GM12864 (cell line): ENCODE data around the gene MOBP.
A peak's percentile ranks its signal among the peaks of the same experiment; 100 is the strongest.

Experiments used
- DNase-seq: peaks from one replicate; pipeline ENCODE4 v3.0.0-alpha.2; 2011; ENCODE audit warnings: low read depth
- H3K4me3 ChIP-seq: 2 replicates; pipeline ENCODE4 v1.5.1; 2011; ENCODE audit warnings: mild to moderate bottlenecking, low read depth, low read length, control low read depth
- CTCF ChIP-seq: IDR thresholded peaks from 2 replicates; pipeline ENCODE4 v1.5.1; 2011; ENCODE audit warnings: low read depth, mild to moderate bottlenecking, moderate library complexity, low read length, control low read depth, inconsistent platforms; ENCODE audit errors: missing control alignments

MOBP gene

GRCh38 chr3:39533226-39533625 is 65.7 kb downstream of the MOBP start:
- no peak overlapping the region for H3K4me3 ChIP-seq
- no peak for DNase-seq
- no peak for TF ChIP-seq CTCF

- TF ChIP-seq CTCF = no peak
- no peak overlapping the region for H3K4me3 ChIP-seq
- no peak for DNase-seq
Observed at GRCh38 chr3:39540162-39540921, 72.9 kb downstream of the MOBP start.

GRCh38 chr3:39541442-39541841 is 74.0 kb downstream of the MOBP start:
- TF ChIP-seq CTCF = no peak
- no peak for DNase-seq
- H3K4me3 ChIP-seq = no peak overlapping the region

GRCh38 chr3:39541917-39542329 is 74.4 kb downstream of the MOBP start:
- TF ChIP-seq CTCF = peak; percentile 31
- no peak for DNase-seq
- H3K4me3 ChIP-seq = no peak overlapping the region

GRCh38 chr3:39542588-39542988 is 75.1 kb downstream of the MOBP start:
- no peak for DNase-seq
- no peak overlapping the region for H3K4me3 ChIP-seq
- no peak for TF ChIP-seq CTCF

- no peak overlapping the region for H3K4me3 ChIP-seq
- TF ChIP-seq CTCF = no peak
- DNase-seq = no peak
Observed at GRCh38 chr3:39548282-39548681, 80.8 kb downstream of the MOBP start.
